PC-3 (cell line): ENCODE measurements around the gene ZBTB22. TPM values are rescaled to one million over a fixed set of nuclear protein-coding genes. Genes with fewer than 3 reads are reported as not detected.
A peak's percentile ranks its signal among the peaks of the same experiment; 100 is the strongest.
"Not testable (repeated sequence)": the region's sequence is repeated elsewhere in the genome, so short reads cannot be mapped to it uniquely, and the experiment has no call there.

ENCODE experiments used
- ATAC-seq: fragments of 200-7000 bp; cut with Tn5 transposase; 2 replicates; pipeline ENCODE4 v1.9.1; 2020; ENCODE audit warnings: mild to moderate bottlenecking, moderate library complexity
- Bru-seq: library from RNA; stranded (reverse); fragments of 400-500 nt; gene quantifications from one replicate; lab custom pipeline; 2021; lab: Mats Ljungman, UMichigan
- BruChase-seq, 2 experiments: library from RNA; stranded (reverse); fragments of 400-500 nt; gene quantifications; one replicate each; lab custom pipeline; 2021; lab: Mats Ljungman, UMichigan
- BruUV-seq: library from RNA; stranded (reverse); fragments of 400-500 nt; replicated peaks from 2 replicates; lab custom pipeline; 2021; lab: Mats Ljungman, UMichigan
- CTCF ChIA-PET: fragments of 300-600 bp; sonication (Branson Sonifier 250); formaldehyde crosslinking; loops from one replicate; lab custom pipeline; 2022; ENCODE audit warnings: antibody characterized with exemption; lab: Charles Lee
- POLR2A ChIA-PET: fragments of 300-600 bp; sonication (Branson Sonifier 250); formaldehyde crosslinking; loops from one replicate; lab custom pipeline; 2022; ENCODE audit warnings: antibody characterized with exemption; ENCODE audit not compliant: unreplicated experiment; lab: Charles Lee
- DNase-seq: peaks from one replicate; pipeline ENCODE4 v3.0.0-alpha.2; 2015
- H2AFZ ChIP-seq: fragments of 300-600 bp; sonication (generic); 2 replicates; pipeline ENCODE4 v1.6.0; 2016; ENCODE audit warnings: antibody characterized with exemption, low read length
- H3F3A ChIP-seq: fragments of 300-600 bp; sonication (generic); one replicate; pipeline ENCODE4 v1.6.0; 2017; ENCODE audit warnings: antibody characterized with exemption, low read length, control low read depth, mild to moderate bottlenecking; ENCODE audit not compliant: unreplicated experiment
- H3K27ac ChIP-seq: fragments of 300-600 bp; sonication (generic); 2 replicates; pipeline ENCODE4 v1.5.1; 2016; ENCODE audit warnings: mild to moderate bottlenecking, low read length
- H3K27me3 ChIP-seq: fragments of 300-600 bp; sonication (generic); 2 replicates; pipeline ENCODE4 v1.6.1; 2016; ENCODE audit warnings: low read length, mixed read lengths
- H3K36me3 ChIP-seq: fragments of 300-600 bp; sonication (generic); 2 replicates; pipeline ENCODE4 v1.6.1; 2016; ENCODE audit warnings: low read depth, mixed run types, low read length, mixed read lengths
- H3K4me1 ChIP-seq: fragments of 300-600 bp; sonication (generic); 2 replicates; pipeline ENCODE4 v1.5.1; 2016; ENCODE audit warnings: low read length; ENCODE audit not compliant: insufficient read depth
- H3K4me2 ChIP-seq: fragments of 300-600 bp; sonication (generic); 2 replicates; pipeline ENCODE4 v1.6.0; 2016; ENCODE audit warnings: low read length
- H3K4me3 ChIP-seq: fragments of 300-600 bp; sonication (generic); 2 replicates; pipeline ENCODE4 v1.5.1; 2016; ENCODE audit warnings: mild to moderate bottlenecking, low read length, mixed read lengths
- H3K79me2 ChIP-seq: fragments of 300-600 bp; sonication (generic); 2 replicates; pipeline ENCODE4 v1.6.1; 2017; ENCODE audit warnings: low read length, mixed read lengths
- H3K9ac ChIP-seq: fragments of 300-600 bp; sonication (generic); 2 replicates; pipeline ENCODE4 v1.6.0; 2016; ENCODE audit warnings: mild to moderate bottlenecking, low read length
- H3K9me2 ChIP-seq: fragments of 300-600 bp; sonication (generic); replicated peaks from 2 replicates; pipeline ENCODE4 v1.6.1; 2016; ENCODE audit warnings: mixed run types, low read length, mixed read lengths
- H3K9me3 ChIP-seq: fragments of 300-600 bp; sonication (generic); 2 replicates; pipeline ENCODE4 v1.6.1; 2016; ENCODE audit warnings: low read length, mixed read lengths
- H4K20me1 ChIP-seq: fragments of 300-600 bp; sonication (generic); 2 replicates; pipeline ENCODE4 v1.6.1; 2016; ENCODE audit warnings: low read length, mixed read lengths
- EZH2 ChIP-seq: fragments of 300-600 bp; sonication (generic); IDR thresholded peaks from one replicate; pipeline ENCODE4 v1.6.1; 2017; ENCODE audit warnings: antibody characterized with exemption, mild to moderate bottlenecking, low read length; ENCODE audit not compliant: unreplicated experiment
- EZH2phosphoT487 ChIP-seq: fragments of 300-600 bp; sonication (generic); IDR thresholded peaks from 2 replicates; pipeline ENCODE4 v1.6.1; 2018; ENCODE audit warnings: mild to moderate bottlenecking, antibody characterized with exemption, low read length, borderline replicate concordance
- intact Hi-C: fragments of 100-400 bp; cut with micrococcal nuclease; formaldehyde crosslinking; loops from 2 replicates; pipeline ENCODE4 v1.9.0; 2023
- long read RNA-seq: library from polyadenylated mRNA; unstranded; transcript quantifications from one replicate; pipeline ENCODE4 v2.0.0, GENCODE V29; 2021; ENCODE audit not compliant: unreplicated experiment
- total RNA-seq: library from RNA; depleted of rRNA; stranded (reverse); fragments of >200 nt; gene quantifications from 2 replicates; pipeline ENCODE4 v1.2.3, GENCODE V29; 2014; rRNA removed
- TF ChIP-seq, protein P1 (sequence below): fragments of 300-600 bp; sonication (generic); conservative IDR thresholded peaks from 2 replicates; pipeline ENCODE4 v1.5.1; 2017; ENCODE audit warnings: antibody characterized with exemption, low read depth, mild to moderate bottlenecking, low read length

The ZBTB22 gene, protein sequence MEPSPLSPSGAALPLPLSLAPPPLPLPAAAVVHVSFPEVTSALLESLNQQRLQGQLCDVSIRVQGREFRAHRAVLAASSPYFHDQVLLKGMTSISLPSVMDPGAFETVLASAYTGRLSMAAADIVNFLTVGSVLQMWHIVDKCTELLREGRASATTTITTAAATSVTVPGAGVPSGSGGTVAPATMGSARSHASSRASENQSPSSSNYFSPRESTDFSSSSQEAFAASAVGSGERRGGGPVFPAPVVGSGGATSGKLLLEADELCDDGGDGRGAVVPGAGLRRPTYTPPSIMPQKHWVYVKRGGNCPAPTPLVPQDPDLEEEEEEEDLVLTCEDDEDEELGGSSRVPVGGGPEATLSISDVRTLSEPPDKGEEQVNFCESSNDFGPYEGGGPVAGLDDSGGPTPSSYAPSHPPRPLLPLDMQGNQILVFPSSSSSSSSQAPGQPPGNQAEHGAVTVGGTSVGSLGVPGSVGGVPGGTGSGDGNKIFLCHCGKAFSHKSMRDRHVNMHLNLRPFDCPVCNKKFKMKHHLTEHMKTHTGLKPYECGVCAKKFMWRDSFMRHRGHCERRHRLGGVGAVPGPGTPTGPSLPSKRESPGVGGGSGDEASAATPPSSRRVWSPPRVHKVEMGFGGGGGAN
- total RNA-seq (18.8 and 19.8 TPM in 2 replicates), Bru-seq, nascent RNA (percentile 76 among the genes with signal in this experiment), BruChase-seq, experiment 1, labeled RNA remaining after a 6-hour chase (percentile 91 among the genes with signal in this experiment), BruChase-seq, experiment 2, labeled RNA remaining after a 2-hour chase (percentile 88 among the genes with signal in this experiment)
- long read RNA-seq, transcript ZBTB22-208 (2 exons, 2,651 nt), result major isoform, 49 of 95 reads
- long read RNA-seq, partial matches to known transcripts, result 0 of 95 reads
- long read RNA-seq, other reads (novel, unspliced or antisense), result 46 of 95 reads

DNA sequence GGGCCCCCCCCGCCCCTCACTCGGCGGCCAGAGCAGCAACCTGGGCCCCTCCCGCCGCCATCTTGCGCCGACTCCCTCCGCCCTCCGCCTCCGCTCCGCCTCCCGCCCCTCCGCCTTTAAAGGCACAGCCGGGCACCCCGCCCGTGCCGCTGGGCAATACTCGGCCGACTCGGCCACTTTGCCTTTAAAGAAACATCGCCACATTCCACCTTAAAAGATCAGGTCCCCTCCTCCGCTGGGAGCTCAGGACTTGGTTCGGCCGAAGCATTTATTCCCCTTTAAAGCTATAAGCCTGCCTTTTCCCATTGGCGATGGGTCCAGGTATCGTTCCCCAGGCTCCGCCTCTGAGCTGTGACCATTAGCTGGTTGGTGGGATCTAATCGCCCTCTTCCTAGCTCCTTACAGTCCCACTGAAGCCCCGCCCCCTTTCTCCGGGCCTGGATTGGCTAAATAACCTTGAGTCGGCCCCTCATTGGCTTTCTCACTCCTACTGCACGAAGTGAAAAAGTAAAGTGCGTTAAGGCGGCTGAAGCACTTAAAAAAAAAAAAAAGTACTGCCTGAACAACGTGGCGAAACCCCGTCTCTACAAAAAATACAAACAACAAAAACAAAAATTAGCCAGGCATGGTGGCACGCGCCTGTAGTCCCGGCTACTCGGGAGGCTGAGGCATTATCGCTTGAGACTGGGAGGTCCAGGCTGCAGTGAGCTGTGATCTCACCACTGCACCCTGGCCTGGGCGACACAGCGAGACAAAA, at the start of gene ZBTB22:
Gene ZBTB22 (minus strand): TSS at position 76 of the 757 bp plus-strand sequence. CDS start 828 bp downstream, outside the sequence.
- BruUV-seq, result no TSS peak
- POLR2A ChIA-PET, result interaction anchor here (0.6 to 1.0 kb wide), 7 partner anchors 18 to 1587 kb away, joined by 3 to 22 read pairs (median 4); partner anchors contain the start of gene HMGA1
- TF ChIP-seq, protein P1, sequence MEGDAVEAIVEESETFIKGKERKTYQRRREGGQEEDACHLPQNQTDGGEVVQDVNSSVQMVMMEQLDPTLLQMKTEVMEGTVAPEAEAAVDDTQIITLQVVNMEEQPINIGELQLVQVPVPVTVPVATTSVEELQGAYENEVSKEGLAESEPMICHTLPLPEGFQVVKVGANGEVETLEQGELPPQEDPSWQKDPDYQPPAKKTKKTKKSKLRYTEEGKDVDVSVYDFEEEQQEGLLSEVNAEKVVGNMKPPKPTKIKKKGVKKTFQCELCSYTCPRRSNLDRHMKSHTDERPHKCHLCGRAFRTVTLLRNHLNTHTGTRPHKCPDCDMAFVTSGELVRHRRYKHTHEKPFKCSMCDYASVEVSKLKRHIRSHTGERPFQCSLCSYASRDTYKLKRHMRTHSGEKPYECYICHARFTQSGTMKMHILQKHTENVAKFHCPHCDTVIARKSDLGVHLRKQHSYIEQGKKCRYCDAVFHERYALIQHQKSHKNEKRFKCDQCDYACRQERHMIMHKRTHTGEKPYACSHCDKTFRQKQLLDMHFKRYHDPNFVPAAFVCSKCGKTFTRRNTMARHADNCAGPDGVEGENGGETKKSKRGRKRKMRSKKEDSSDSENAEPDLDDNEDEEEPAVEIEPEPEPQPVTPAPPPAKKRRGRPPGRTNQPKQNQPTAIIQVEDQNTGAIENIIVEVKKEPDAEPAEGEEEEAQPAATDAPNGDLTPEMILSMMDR, result no peak
- no peak for TF ChIP-seq EZH2
- no peak for TF ChIP-seq EZH2phosphoT487
- peak; percentile 71 for ATAC-seq
- Histone ChIP-seq H3K9me2 (no peaks in the 10 kb centered on the region), H3F3A (no peaks in the 10 kb centered on the region), H3K27me3 (no peaks in the 10 kb centered on the region), H3K36me3 (peaks cover 12% of the 10 kb centered on the region; the same call in 1 of the 2 replicates), H3K79me2 (peaks cover 49% of the 10 kb centered on the region), H3K9me3 (no peaks in the 10 kb centered on the region), H3K9ac (peak within 1 kb of the TSS; percentile 36), H2AFZ (peak within 1 kb of the TSS; percentile 64), H3K4me3 (peak within 1 kb of the TSS; percentile 72), H4K20me1 (no peaks in the 10 kb centered on the region), H3K4me1 (peaks cover 54% of the 10 kb centered on the region), H3K4me2 (peak within 1 kb of the TSS; percentile 85), H3K27ac (peak within 1 kb of the TSS; percentile 57)
- intact Hi-C loops, result no loop called here
- DNase-seq, result peak; percentile 98
- CTCF ChIA-PET, result interaction anchor here (0.7 to 1.1 kb wide), 5 partner anchors 18 to 109 kb away, joined by 5 to 18 read pairs (median 6); partner anchors contain the start of gene B3GALT4

DNA sequence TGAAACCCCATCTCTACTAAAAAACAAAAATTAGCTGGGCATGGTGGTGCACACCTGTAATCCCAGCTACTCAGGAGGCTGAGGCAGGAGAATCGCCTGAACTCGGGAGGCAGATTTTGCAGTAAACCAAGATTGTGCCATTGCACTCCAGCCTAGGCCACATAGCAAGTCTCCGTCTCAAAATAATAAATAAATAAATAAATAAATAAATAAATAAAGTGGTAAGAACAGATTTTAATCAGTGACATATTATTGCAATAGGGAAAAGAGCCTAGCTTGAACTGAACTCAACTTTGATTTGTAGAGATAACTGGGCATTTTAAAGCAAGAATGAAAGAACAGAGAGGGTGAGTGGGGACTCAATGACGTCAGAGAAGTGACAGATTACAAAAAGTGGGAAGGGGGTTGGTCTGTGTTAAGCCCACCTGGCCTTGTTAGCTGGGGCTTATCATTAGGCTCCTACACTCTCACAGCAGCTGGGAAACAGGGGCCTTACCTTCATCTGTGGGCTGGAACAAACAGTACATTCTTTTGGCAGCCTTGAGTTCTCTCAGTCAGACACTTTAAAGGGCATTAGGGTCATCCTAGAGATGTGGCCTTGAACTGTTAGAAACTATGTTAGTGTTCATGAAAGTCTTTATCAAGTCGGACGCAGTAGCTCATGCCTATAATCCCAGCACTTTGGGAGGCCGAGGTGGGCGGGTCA, 49.6 kb upstream of the ZBTB22 start:
- no peaks in the 10 kb centered on the region for H3K9me2 ChIP-seq
- no TSS peak for BruUV-seq
- POLR2A ChIA-PET, result no interaction called here
- no peak overlapping the region for H3K9ac ChIP-seq
- H3F3A ChIP-seq, result no peaks in the 10 kb centered on the region
- no peak overlapping the region for H3K27ac ChIP-seq
- TF ChIP-seq EZH2phosphoT487 (no peak), EZH2 (no peak)
- TF ChIP-seq, protein P1, result no peak
- H2AFZ ChIP-seq, result no peak overlapping the region
- H4K20me1 ChIP-seq, result no peaks in the 10 kb centered on the region
- H3K4me2 ChIP-seq, result no peak overlapping the region
- no peaks in the 10 kb centered on the region for H3K79me2 ChIP-seq
- H3K4me3 ChIP-seq, result no peak overlapping the region
- no peaks in the 10 kb centered on the region for H3K27me3 ChIP-seq
- CTCF ChIA-PET, result no interaction called here
- H3K36me3 ChIP-seq, result no peaks in the 10 kb centered on the region
- DNase-seq, result no peak
- H3K4me1 ChIP-seq, result no peaks in the 10 kb centered on the region
- intact Hi-C loops, result no loop called here
- H3K9me3 ChIP-seq, result no peaks in the 10 kb centered on the region
- ATAC-seq, result no peak

DNA sequence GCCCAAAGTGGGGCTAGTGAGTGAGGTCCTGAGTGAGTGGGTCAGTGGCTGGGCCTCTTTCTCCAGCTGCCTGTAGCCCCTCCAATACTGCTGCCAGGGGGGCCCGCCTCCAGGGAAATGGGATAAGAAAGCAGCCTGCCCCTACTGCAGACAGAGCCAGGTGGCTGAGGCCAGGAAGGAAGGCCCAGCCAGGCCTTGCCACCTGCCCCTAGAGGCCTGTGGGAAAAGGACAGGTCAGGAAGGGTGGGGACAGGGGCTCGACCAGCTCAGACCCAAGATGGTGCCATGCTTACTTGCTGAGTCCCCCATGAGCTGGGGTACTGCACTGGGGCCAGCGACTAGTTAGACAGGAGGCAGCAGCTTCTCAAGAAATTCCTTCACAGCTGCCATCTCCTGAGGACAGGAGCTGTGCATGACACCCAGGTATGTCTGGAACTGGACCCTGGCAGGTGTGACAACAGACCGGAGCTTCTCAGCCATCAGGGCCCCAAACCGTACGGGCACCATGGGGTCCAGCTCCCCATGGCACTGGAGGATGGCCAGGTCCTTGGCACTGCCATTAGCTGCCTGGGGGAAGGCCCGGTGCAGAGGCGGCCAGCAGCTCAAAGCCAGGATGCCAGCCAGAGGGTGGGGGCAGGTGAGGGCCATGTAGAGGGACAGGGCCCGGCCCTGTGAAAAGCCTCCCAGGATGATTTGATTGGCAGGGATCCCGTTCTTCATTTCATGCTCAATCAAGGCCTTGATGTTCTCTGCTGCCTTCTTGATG, 47.8 kb upstream of the ZBTB22 start:
- H4K20me1 ChIP-seq, H3K9me3 ChIP-seq, H3K27me3 ChIP-seq, H3K9ac ChIP-seq, H3K4me3 ChIP-seq, H3K36me3 ChIP-seq, H3K27ac ChIP-seq, H3F3A ChIP-seq, H2AFZ ChIP-seq, H3K79me2 ChIP-seq, H3K4me1 ChIP-seq, CTCF ChIA-PET, H3K4me2 ChIP-seq, DNase-seq, intact Hi-C loops, H3K9me2 ChIP-seq, BruUV-seq: not testable (repeated sequence)
- POLR2A ChIA-PET, result interaction anchor here (0.7 kb wide), 1 partner anchor 579 kb away, joined by 6 read pairs; no protein-coding TSS in a partner anchor
- peak; percentile 40; the same call in 1 of the 2 replicates for ATAC-seq
